ENCODE results near the gene LRRC8D. TPM values are rescaled to one million over a fixed set of nuclear protein-coding genes. Genes with fewer than 3 reads are reported as not detected.

LRRC8D gene
- total RNA-seq, 1 donor from 2014 or later: 42.1 TPM

DNA sequence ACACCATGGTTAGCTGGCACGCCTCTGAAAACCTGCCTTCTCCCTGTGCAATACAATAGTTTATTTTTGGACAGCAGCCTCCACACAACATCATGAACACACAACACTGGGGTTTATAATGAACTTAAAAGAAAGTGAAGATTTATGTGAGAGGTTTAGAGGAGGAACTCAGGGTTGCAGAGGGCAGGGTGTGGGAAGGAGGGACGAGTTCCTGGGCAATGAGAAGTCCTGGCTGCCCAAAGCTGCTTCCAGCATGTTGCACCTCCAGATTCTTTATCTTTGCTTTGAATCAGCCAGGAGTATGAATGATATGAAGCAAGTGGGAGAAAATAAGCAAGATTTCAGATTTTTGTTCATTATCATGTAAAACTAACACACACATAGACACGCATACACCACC, 11.3 kb upstream of the LRRC8D start:
- Mint-ChIP-seq H3K4me1 (ENCODE audit: low read depth) (peaks cover 12% of the 10 kb centered on the region), H3K4me3 (ENCODE audit: low read depth) (no peak overlapping the region), H3K36me3 (ENCODE audit: insufficient read depth) (no peaks in the 10 kb centered on the region), H3K9me3 (ENCODE audit: low read depth) (no peaks in the 10 kb centered on the region), H3K27ac (no peak overlapping the region), H3K27me3 (peaks cover 2% of the 10 kb centered on the region)
- DNase-seq (ENCODE audit: low spot score, unreplicated experiment): no peak
- TF ChIP-seq, protein P1, sequence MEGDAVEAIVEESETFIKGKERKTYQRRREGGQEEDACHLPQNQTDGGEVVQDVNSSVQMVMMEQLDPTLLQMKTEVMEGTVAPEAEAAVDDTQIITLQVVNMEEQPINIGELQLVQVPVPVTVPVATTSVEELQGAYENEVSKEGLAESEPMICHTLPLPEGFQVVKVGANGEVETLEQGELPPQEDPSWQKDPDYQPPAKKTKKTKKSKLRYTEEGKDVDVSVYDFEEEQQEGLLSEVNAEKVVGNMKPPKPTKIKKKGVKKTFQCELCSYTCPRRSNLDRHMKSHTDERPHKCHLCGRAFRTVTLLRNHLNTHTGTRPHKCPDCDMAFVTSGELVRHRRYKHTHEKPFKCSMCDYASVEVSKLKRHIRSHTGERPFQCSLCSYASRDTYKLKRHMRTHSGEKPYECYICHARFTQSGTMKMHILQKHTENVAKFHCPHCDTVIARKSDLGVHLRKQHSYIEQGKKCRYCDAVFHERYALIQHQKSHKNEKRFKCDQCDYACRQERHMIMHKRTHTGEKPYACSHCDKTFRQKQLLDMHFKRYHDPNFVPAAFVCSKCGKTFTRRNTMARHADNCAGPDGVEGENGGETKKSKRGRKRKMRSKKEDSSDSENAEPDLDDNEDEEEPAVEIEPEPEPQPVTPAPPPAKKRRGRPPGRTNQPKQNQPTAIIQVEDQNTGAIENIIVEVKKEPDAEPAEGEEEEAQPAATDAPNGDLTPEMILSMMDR (IDR thresholded peaks at IDR 0.05; ENCODE audit: unreplicated experiment): no peak

DNA sequence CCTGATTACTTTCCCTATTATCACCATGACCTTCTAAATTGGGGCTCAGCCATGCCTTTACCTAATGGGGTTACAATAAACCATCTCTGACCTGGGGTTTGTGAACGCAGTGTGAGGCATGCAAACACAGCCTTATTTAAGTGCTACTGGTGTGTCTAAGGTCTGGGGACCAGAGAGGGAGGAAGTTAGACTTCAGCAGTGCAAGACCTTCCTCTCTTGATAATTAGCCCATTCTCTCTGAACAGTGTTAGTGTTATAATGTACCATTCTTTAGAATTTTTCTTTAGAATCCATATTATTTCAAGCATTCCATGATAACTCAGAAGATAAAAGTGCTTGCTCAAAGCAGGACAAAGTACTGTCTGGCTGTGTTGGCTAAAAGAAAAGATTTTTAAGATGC, 10.5 kb upstream of the LRRC8D start:
- Mint-ChIP-seq H3K4me1 (ENCODE audit: low read depth) (peaks cover 12% of the 10 kb centered on the region), H3K27ac (no peak overlapping the region), H3K9me3 (ENCODE audit: low read depth) (no peaks in the 10 kb centered on the region), H3K4me3 (ENCODE audit: low read depth) (no peak overlapping the region), H3K27me3 (peaks cover 4% of the 10 kb centered on the region), H3K36me3 (ENCODE audit: insufficient read depth) (no peaks in the 10 kb centered on the region)
- TF ChIP-seq, protein P1 (IDR thresholded peaks at IDR 0.05; ENCODE audit: unreplicated experiment): no peak
- DNase-seq (ENCODE audit: low spot score, unreplicated experiment): no peak

DNA sequence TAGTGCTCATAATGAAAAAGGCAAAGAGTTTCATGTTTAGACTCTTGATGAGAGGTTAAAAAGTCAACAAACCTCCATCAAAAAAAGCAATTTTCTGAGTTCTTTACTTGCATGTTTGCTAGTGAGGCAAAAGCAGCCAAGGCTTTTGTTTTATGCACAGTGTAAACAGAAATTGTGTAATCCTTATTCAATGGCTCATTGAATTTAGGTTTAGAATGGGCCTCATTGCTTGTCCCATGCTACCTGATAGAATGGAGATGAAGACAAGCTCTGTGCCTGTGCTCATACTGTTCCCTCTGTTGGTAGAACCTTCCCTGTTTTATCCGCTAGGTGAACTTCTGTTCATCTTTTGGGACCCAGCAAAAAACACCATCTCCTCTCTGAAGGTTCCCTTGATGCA, 10.0 kb upstream of the LRRC8D start:
- Mint-ChIP-seq H3K27ac (no peak overlapping the region), H3K4me3 (ENCODE audit: low read depth) (no peak overlapping the region), H3K27me3 (peaks cover 4% of the 10 kb centered on the region), H3K9me3 (ENCODE audit: low read depth) (no peaks in the 10 kb centered on the region), H3K36me3 (ENCODE audit: insufficient read depth) (no peaks in the 10 kb centered on the region), H3K4me1 (ENCODE audit: low read depth) (peaks cover 12% of the 10 kb centered on the region)
- TF ChIP-seq, protein P1 (IDR thresholded peaks at IDR 0.05; ENCODE audit: unreplicated experiment): no peak
- DNase-seq (ENCODE audit: low spot score, unreplicated experiment): no peak

DNA sequence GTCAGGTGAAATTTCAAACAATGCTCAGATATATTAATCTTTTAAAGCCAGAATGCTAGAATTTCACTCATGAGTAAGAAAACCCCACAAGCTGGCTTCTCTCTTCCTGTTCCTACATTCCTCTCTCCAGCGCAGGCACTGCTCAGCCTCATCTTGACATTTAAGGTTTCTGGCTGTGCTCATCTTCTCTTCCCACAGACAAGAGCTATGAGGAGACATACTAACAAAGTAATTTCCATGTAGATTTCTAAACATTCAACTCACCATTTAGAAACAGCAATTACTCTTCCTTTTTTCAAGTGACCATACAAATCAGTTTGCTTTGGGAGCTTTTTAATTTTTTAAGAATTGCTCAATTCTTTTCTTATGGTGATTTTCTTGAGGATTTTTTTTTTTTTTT, 7.8 kb upstream of the LRRC8D start:
- no peak overlapping the region for H3K4me3 Mint-ChIP-seq (ENCODE audit: low read depth)
- H3K4me1 Mint-ChIP-seq (ENCODE audit: low read depth): peaks cover 11% of the 10 kb centered on the region
- DNase-seq (ENCODE audit: low spot score, unreplicated experiment): no peak
- H3K27ac Mint-ChIP-seq: no peak overlapping the region
- no peaks in the 10 kb centered on the region for H3K9me3 Mint-ChIP-seq (ENCODE audit: low read depth)
- TF ChIP-seq, protein P1 (IDR thresholded peaks at IDR 0.05; ENCODE audit: unreplicated experiment): no peak
- peaks cover 4% of the 10 kb centered on the region for H3K27me3 Mint-ChIP-seq
- H3K36me3 Mint-ChIP-seq (ENCODE audit: insufficient read depth): no peaks in the 10 kb centered on the region

DNA sequence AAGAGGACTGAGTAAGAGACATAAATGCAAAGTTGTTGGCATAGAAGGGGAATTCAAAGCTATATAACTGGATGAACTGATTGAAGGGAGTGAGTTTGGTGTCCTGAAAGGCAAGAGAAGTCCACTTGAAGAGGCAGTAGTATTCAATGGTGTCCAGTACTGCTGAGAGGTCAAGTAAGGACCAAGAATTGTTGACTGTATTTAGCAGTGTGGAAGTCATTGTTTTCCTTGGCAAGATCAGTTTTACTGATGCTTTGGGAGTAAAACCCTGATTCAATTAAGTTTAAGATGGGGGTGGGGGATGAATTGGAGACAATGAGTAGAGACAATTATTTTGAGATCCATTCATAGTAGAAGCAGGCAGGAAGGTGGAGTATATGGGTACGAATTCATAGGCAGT, 5.8 kb upstream of the LRRC8D start:
- no peak overlapping the region for H3K27ac Mint-ChIP-seq
- H3K4me3 Mint-ChIP-seq (ENCODE audit: low read depth): no peak overlapping the region
- peaks cover 4% of the 10 kb centered on the region for H3K27me3 Mint-ChIP-seq
- DNase-seq (ENCODE audit: low spot score, unreplicated experiment): no peak
- peaks cover 3% of the 10 kb centered on the region for H3K4me1 Mint-ChIP-seq (ENCODE audit: low read depth)
- H3K36me3 Mint-ChIP-seq (ENCODE audit: insufficient read depth): no peaks in the 10 kb centered on the region
- TF ChIP-seq, protein P1 (IDR thresholded peaks at IDR 0.05; ENCODE audit: unreplicated experiment): no peak
- no peaks in the 10 kb centered on the region for H3K9me3 Mint-ChIP-seq (ENCODE audit: low read depth)

Measured in progenitor cell of endocrine pancreas (in vitro differentiated cells).